ENCODE data around the gene PRLR. TPM values are rescaled to one million over a fixed set of nuclear protein-coding genes. Genes with fewer than 3 reads are reported as not detected.

The PRLR gene
- total RNA-seq, 4 donors from 2014 or later, result 0.98 to 4.0 (median 1.6) TPM

GRCh38 chr5:35059251-35059650, 171.0 kb downstream of the PRLR start:
- no peak for TF ChIP-seq CTCF (IDR thresholded peaks at IDR 0.05; ENCODE audit: low read depth)

DNA sequence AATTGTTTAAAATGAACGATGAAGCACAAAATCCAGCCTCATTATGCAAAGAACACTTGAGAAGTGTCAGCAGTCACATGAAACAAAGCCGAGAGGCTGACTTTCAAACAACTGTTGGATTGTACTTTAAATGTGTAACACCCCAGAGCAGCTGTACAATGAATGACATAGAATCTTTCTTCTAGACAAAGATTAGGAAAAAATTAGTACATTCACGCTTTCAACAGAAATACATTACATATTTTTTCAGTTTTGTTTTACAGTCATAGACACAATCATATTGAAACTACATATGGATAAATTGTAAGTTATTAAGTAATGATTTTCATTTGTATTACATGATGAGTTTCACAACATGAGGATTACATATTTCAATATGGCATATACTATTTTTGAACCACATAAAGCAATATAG, 171.9 kb downstream of the PRLR start:
- TF ChIP-seq CTCF (IDR thresholded peaks at IDR 0.05; ENCODE audit: low read depth), result no peak

- TF ChIP-seq CTCF (IDR thresholded peaks at IDR 0.05; ENCODE audit: low read depth), result no peak
Measured at GRCh38 chr5:35056686-35057085, 173.6 kb downstream of the PRLR start.

GRCh38 chr5:35052838-35053237, 177.4 kb downstream of the PRLR start:
- no peak for TF ChIP-seq CTCF (IDR thresholded peaks at IDR 0.05; ENCODE audit: low read depth)

GRCh38 chr5:35050541-35051126, 179.7 kb downstream of the PRLR start:
- no peak for TF ChIP-seq CTCF (IDR thresholded peaks at IDR 0.05; ENCODE audit: low read depth)

- TF ChIP-seq CTCF (IDR thresholded peaks at IDR 0.05; ENCODE audit: low read depth), result no peak
Measured at GRCh38 chr5:35048910-35049309, 181.4 kb downstream of the PRLR start.

- TF ChIP-seq CTCF (IDR thresholded peaks at IDR 0.05; ENCODE audit: low read depth), result no peak
Measured at GRCh38 chr5:35047785-35048404, 182.4 kb downstream of the PRLR start, which contains the start of gene AGXT2. Gene AGXT2, minus strand, starts transcription at chr5:35047949. Its CDS starts 57 bp downstream, at chr5:35047892.
